Caki2 (cell line): Measurements from ENCODE around the gene IFI44. TPM values are rescaled to one million over a fixed set of nuclear protein-coding genes. Genes with fewer than 3 reads are reported as not detected.

Source experiments
- DNase-seq: peaks from one replicate; pipeline ENCODE4 v3.0.0-alpha.2; 2015; ENCODE audit warnings: low read depth
- in situ Hi-C: cut with HindIII; loops from 2 replicates; pipeline ENCODE4 v1.10.0; 2016; ENCODE audit warnings: low sequenced_read_pairs, low pct_unique_long_range_greater_than_20kb, mixed read lengths
- total RNA-seq: library from RNA; depleted of rRNA; stranded (reverse); fragments of >200 nt; shearing (Covaris generic); gene quantifications from 2 replicates; pipeline ENCODE4 v1.2.3, GENCODE V29; 2014; ENCODE audit warnings: low replicate concordance

Gene IFI44
- total RNA-seq, 1 experiment from 2014 or later = 19.4 TPM

- no peak for DNase-seq
- in situ Hi-C loops = no loop called here
These were observed 2.4 kb upstream of the IFI44 start for GRCh38 chr1:78647238-78647637.

GRCh38 chr1:78650114-78650660 is 556 bp downstream of the IFI44 start:
- in situ Hi-C loops = no loop called here
- no peak for DNase-seq

- no peak for DNase-seq
- in situ Hi-C loops = no loop called here
These were observed 1.6 kb downstream of the IFI44 start for GRCh38 chr1:78651241-78651640.

- in situ Hi-C loops = no loop called here
- no peak for DNase-seq
These were observed 2.5 kb downstream of the IFI44 start for GRCh38 chr1:78652019-78652560.

- DNase-seq = no peak
- in situ Hi-C loops = no loop called here
These were observed 9.3 kb downstream of the IFI44 start for GRCh38 chr1:78658901-78659300.

- DNase-seq = no peak
- in situ Hi-C loops = no loop called here
These were observed 14.3 kb downstream of the IFI44 start for GRCh38 chr1:78663923-78664322.

- in situ Hi-C loops = no loop called here
- no peak for DNase-seq
These were observed 15.1 kb downstream of the IFI44 start for GRCh38 chr1:78664763-78665162.

- in situ Hi-C loops = no loop called here
- DNase-seq = no peak
These were observed 16.2 kb downstream of the IFI44 start for GRCh38 chr1:78665809-78666208.

- in situ Hi-C loops = no loop called here
- no peak for DNase-seq
These were observed 18.3 kb downstream of the IFI44 start for GRCh38 chr1:78667939-78668338.

- in situ Hi-C loops = no loop called here
- no peak for DNase-seq
These were observed 18.8 kb downstream of the IFI44 start for GRCh38 chr1:78668427-78668826.

GRCh38 chr1:78672428-78672827 is 22.8 kb downstream of the IFI44 start:
- in situ Hi-C loops = no loop called here
- DNase-seq = no peak

- in situ Hi-C loops = no loop called here
- DNase-seq = no peak
These were observed 23.5 kb downstream of the IFI44 start for GRCh38 chr1:78673120-78673519.

GRCh38 chr1:78676347-78676982 is 26.8 kb downstream of the IFI44 start:
- in situ Hi-C loops = no loop called here
- DNase-seq = peak; percentile 14

GRCh38 chr1:78676993-78677392 is 27.4 kb downstream of the IFI44 start:
- in situ Hi-C loops = no loop called here
- DNase-seq = no peak

- no peak for DNase-seq
- in situ Hi-C loops = no loop called here
These were observed 28.2 kb downstream of the IFI44 start for GRCh38 chr1:78677788-78678187.

GRCh38 chr1:78678324-78678723 is 28.7 kb downstream of the IFI44 start:
- no peak for DNase-seq
- in situ Hi-C loops = no loop called here

- DNase-seq = no peak
- in situ Hi-C loops = no loop called here
These were observed 31.6 kb downstream of the IFI44 start for GRCh38 chr1:78681265-78681664.

GRCh38 chr1:78682496-78682895 is 32.9 kb downstream of the IFI44 start:
- DNase-seq = no peak
- in situ Hi-C loops = no loop called here

GRCh38 chr1:78683079-78683478 is 33.4 kb downstream of the IFI44 start:
- DNase-seq = no peak
- in situ Hi-C loops = no loop called here

GRCh38 chr1:78687315-78687714 is 37.7 kb downstream of the IFI44 start:
- in situ Hi-C loops = no loop called here
- DNase-seq = no peak
